NCI-H2171 treated with DMSO at 0.1 percent for 48 hours (cell line): Measurements from ENCODE around the gene HID1.
A peak's percentile ranks its signal among the peaks of the same experiment; 100 is the strongest.

Experiments
- DNase-seq: peaks from one replicate; lab custom pipeline; 2025; lab: John Stamatoyannopoulos, UW

Gene HID1

GRCh38 chr17:74950207-74950606, 22.4 kb downstream of the HID1 start:
- no peak for DNase-seq

GRCh38 chr17:74949455-74950115, 23.0 kb downstream of the HID1 start:
- no peak for DNase-seq

- DNase-seq: no peak
Measured at GRCh38 chr17:74947041-74947754, 25.4 kb downstream of the HID1 start.

- DNase-seq: no peak
Measured at GRCh38 chr17:74946641-74947040, 25.9 kb downstream of the HID1 start.

- DNase-seq: peak; percentile 8
Measured at GRCh38 chr17:74945543-74945942, 27.0 kb downstream of the HID1 start.

- DNase-seq: no peak
Measured at GRCh38 chr17:74943808-74944522, 28.6 kb downstream of the HID1 start.

GRCh38 chr17:74941128-74941725, 31.3 kb downstream of the HID1 start:
- no peak for DNase-seq

GRCh38 chr17:74939534-74939933, 33.0 kb downstream of the HID1 start:
- DNase-seq: no peak

- no peak for DNase-seq
Measured at GRCh38 chr17:74938194-74938950, 34.2 kb downstream of the HID1 start.

GRCh38 chr17:74937064-74938051, 35.2 kb downstream of the HID1 start:
- no peak for DNase-seq

- DNase-seq: no peak
Measured at GRCh38 chr17:74936470-74936799, 36.1 kb downstream of the HID1 start.

- no peak for DNase-seq
Measured at GRCh38 chr17:74935585-74936469, 36.7 kb downstream of the HID1 start, which contains the start of gene OTOP3. OTOP3 (plus strand) TSS chr17:74935898; CDS start chr17:74935922, 24 bp downstream.

GRCh38 chr17:74935048-74935447, 37.5 kb downstream of the HID1 start:
- peak; percentile 24 for DNase-seq

- no peak for DNase-seq
Measured at GRCh38 chr17:74930535-74931036, 42.0 kb downstream of the HID1 start.

- no peak for DNase-seq
Measured at GRCh38 chr17:74928786-74929185, 43.8 kb downstream of the HID1 start.

GRCh38 chr17:74925242-74925641, 47.3 kb downstream of the HID1 start:
- DNase-seq: no peak

- DNase-seq: peak; percentile 34
Measured at GRCh38 chr17:74924250-74924948, 48.2 kb downstream of the HID1 start, which contains the start of gene OTOP2. OTOP2 (plus strand) TSS chr17:74924273; CDS start chr17:74924633, 360 bp downstream.

- DNase-seq: peak; percentile 28
Measured at GRCh38 chr17:74923538-74924249, 48.9 kb downstream of the HID1 start.
